SK-N-SH (cell line): ENCODE measurements around the gene COL10A1. TPM values are rescaled to one million over a fixed set of nuclear protein-coding genes. Genes with fewer than 3 reads are reported as not detected.

Source experiments
- CTCF ChIA-PET: fragments of 300-600, 350-600 bp; formaldehyde crosslinking; extraction: SDS; loops from one replicate; lab custom pipeline; 2021; lab: Yijun Ruan, JAX
- POLR2A ChIA-PET: fragments of 350-600 bp; sonication (Branson Sonifier 250); formaldehyde crosslinking; extraction: SDS; loops from one replicate; lab custom pipeline; 2020; ENCODE audit warnings: antibody characterized with exemption, inconsistent platforms; lab: Yijun Ruan, JAX
- DNase-seq: peaks from one replicate; pipeline ENCODE4 v3.0.0; 2012
- H2AFZ ChIP-seq: fragments of 200-600 bp; sonication (generic); 2 replicates; pipeline ENCODE4 v1.8.1; 2016; ENCODE audit warnings: antibody characterized with exemption, mild to moderate bottlenecking, low read depth
- H3F3A ChIP-seq: fragments of 200-600 bp; sonication (generic); replicated peaks from 2 replicates; pipeline ENCODE3; 2016; ENCODE audit warnings: antibody characterized with exemption, mild to moderate bottlenecking; ENCODE audit not compliant: insufficient read depth
- H3K27ac ChIP-seq, 2 experiments: fragments of 200-500 bp in 1 of 2; fragments of 200-600 bp in 1 of 2; sonication (Bioruptor generic) in 1 of 2; sonication (generic), shearing (Covaris generic) in 1 of 2; 2 replicates each; pipeline versions ENCODE4 v1.5.1 to v1.6.1; 2014 to 2016; ENCODE audit warnings: low read depth in 2 of 2, inconsistent platforms in 1 of 2, low read length in 1 of 2, mild to moderate bottlenecking in 1 of 2, mixed read lengths in 1 of 2
- H3K27me3 ChIP-seq: fragments of 200-600 bp; sonication (generic), shearing (Covaris generic); 2 replicates; pipeline ENCODE4 v1.6.1; 2016; ENCODE audit warnings: mixed run types; ENCODE audit not compliant: insufficient read depth
- H3K36me3 ChIP-seq, 2 experiments: fragments of 200-500 bp in 1 of 2; fragments of 200-600 bp in 1 of 2; sonication (Bioruptor generic) in 1 of 2; sonication (generic) in 1 of 2; replicated peaks in 1 of 2; 2 replicates each; pipeline versions ENCODE3 to v1.5.1; 2014 to 2016; ENCODE audit warnings: low read length in 1 of 2, mild to moderate bottlenecking in 1 of 2; ENCODE audit not compliant: insufficient read depth in 2 of 2, control insufficient read depth in 1 of 2
- H3K4me1 ChIP-seq, 2 experiments: fragments of 200-500 bp in 1 of 2; fragments of 200-600 bp in 1 of 2; sonication (Bioruptor generic) in 1 of 2; sonication (generic), shearing (Covaris generic) in 1 of 2; 2 replicates each; pipeline versions ENCODE4 v1.5.1 to v1.6.1; 2014 to 2016; ENCODE audit warnings: low read depth in 1 of 2, low read length in 1 of 2, mixed run types in 1 of 2; ENCODE audit not compliant: insufficient read depth in 2 of 2, control insufficient read depth in 1 of 2
- H3K4me2 ChIP-seq: fragments of 200-600 bp; sonication (generic), shearing (Covaris generic); 2 replicates; pipeline ENCODE4 v1.6.1; 2017; ENCODE audit warnings: mixed run types
- H3K4me3 ChIP-seq, 2 experiments: fragments of 200-500 bp in 1 of 2; fragments of 200-600 bp in 1 of 2; sonication (Bioruptor generic) in 1 of 2; sonication (generic), shearing (Covaris generic) in 1 of 2; 2 replicates each; pipeline versions ENCODE4 v1.5.1 to v1.8.1; 2014 to 2016; ENCODE audit warnings: low read depth in 2 of 2, inconsistent platforms in 1 of 2, low read length in 1 of 2, mild to moderate bottlenecking in 1 of 2, mixed read lengths in 1 of 2, moderate library complexity in 1 of 2
- H3K79me2 ChIP-seq: fragments of 200-600 bp; sonication (generic); 2 replicates; pipeline ENCODE4 v1.8.1; 2017; ENCODE audit warnings: mild to moderate bottlenecking; ENCODE audit not compliant: insufficient read depth
- H3K9ac ChIP-seq: fragments of 200-600 bp; sonication (generic); 2 replicates; pipeline ENCODE4 v1.6.1; 2017; ENCODE audit warnings: mixed run types
- H3K9me2 ChIP-seq: fragments of 200-600 bp; sonication (generic); 2 replicates; pipeline ENCODE4 v1.6.1; 2017; ENCODE audit warnings: mixed run types
- H3K9me3 ChIP-seq: fragments of 200-600 bp; sonication (generic); 2 replicates; pipeline ENCODE4 v1.6.1; 2017; ENCODE audit warnings: mixed run types, mild to moderate bottlenecking, moderate library complexity
- H4K20me1 ChIP-seq: fragments of 200-600 bp; sonication (generic); 2 replicates; pipeline ENCODE4 v1.6.1; 2017; ENCODE audit warnings: mild to moderate bottlenecking, mixed run types; ENCODE audit not compliant: insufficient read depth
- EP300 ChIP-seq, 2 experiments: IDR thresholded peaks; 2 replicates each; pipeline versions ENCODE4 v1.4.0 to v1.6.1; 2012; ENCODE audit warnings: borderline replicate concordance in 1 of 2, low read depth in 1 of 2, low read length in 1 of 2
- NRF1 ChIP-seq: IDR thresholded peaks from 2 replicates; pipeline ENCODE4 v1.6.1; 2012; ENCODE audit warnings: low read depth, mild to moderate bottlenecking, low read length
- RAD21 ChIP-seq: IDR thresholded peaks from 2 replicates; pipeline ENCODE4 v1.6.1; 2012; ENCODE audit warnings: mild to moderate bottlenecking, low read length
- RCOR1 ChIP-seq: fragments of 150-350 bp; IDR thresholded peaks from 2 replicates; pipeline ENCODE4 v1.6.1; 2017; ENCODE audit warnings: antibody characterized with exemption, low read length
- RFX5 ChIP-seq: IDR thresholded peaks from 2 replicates; pipeline ENCODE4 v1.6.1; 2012; ENCODE audit warnings: mild to moderate bottlenecking, improper control_type of control experiment, low read length
- SIN3A ChIP-seq: IDR thresholded peaks from 2 replicates; pipeline ENCODE4 v1.6.1; 2012; ENCODE audit warnings: low read depth, mild to moderate bottlenecking, low read length, moderate library complexity, borderline replicate concordance
- TCF12 ChIP-seq: IDR thresholded peaks from 2 replicates; pipeline ENCODE4 v1.4.0; 2012
- TEAD4 ChIP-seq: IDR thresholded peaks from 2 replicates; pipeline ENCODE4 v1.4.0; 2012; ENCODE audit warnings: mild to moderate bottlenecking, borderline replicate concordance; ENCODE audit not compliant: insufficient read depth
- WGBS: methylation state at CpG from one replicate; pipeline ENCODE4 v1.1.6; 2017; ENCODE audit warnings: low lambda C conversion rate; 5-methylcytosine and 5-hydroxymethylcytosine counted together
- polyA plus RNA-seq, 3 experiments: library from polyadenylated mRNA; depleted of rRNA; stranded (reverse); fragments of >200 nt; gene quantifications; 2 replicates each; pipeline ENCODE4 v1.2.3, GENCODE V29; 2012
- TF ChIP-seq, protein P1 (sequence below): fragments of 150-350 bp; IDR thresholded peaks from 2 replicates; pipeline ENCODE4 v1.6.1; 2016; ENCODE audit warnings: mild to moderate bottlenecking, low read depth, low read length
- TF ChIP-seq, protein P2 (sequence below): IDR thresholded peaks from 2 replicates; pipeline ENCODE4 v1.4.0; 2012; ENCODE audit warnings: low read depth
- TF ChIP-seq, protein P3 (sequence below): IDR thresholded peaks from 2 replicates; pipeline ENCODE4; 2012
- TF ChIP-seq, protein P4 (sequence below): IDR thresholded peaks from 2 replicates; pipeline ENCODE4 v1.4.0; 2012; ENCODE audit warnings: low read depth, borderline replicate concordance

COL10A1 gene
- polyA plus RNA-seq, 1 of the 3 experiments (the other 2 are of a cell fraction): 5.1 TPM

DNA sequence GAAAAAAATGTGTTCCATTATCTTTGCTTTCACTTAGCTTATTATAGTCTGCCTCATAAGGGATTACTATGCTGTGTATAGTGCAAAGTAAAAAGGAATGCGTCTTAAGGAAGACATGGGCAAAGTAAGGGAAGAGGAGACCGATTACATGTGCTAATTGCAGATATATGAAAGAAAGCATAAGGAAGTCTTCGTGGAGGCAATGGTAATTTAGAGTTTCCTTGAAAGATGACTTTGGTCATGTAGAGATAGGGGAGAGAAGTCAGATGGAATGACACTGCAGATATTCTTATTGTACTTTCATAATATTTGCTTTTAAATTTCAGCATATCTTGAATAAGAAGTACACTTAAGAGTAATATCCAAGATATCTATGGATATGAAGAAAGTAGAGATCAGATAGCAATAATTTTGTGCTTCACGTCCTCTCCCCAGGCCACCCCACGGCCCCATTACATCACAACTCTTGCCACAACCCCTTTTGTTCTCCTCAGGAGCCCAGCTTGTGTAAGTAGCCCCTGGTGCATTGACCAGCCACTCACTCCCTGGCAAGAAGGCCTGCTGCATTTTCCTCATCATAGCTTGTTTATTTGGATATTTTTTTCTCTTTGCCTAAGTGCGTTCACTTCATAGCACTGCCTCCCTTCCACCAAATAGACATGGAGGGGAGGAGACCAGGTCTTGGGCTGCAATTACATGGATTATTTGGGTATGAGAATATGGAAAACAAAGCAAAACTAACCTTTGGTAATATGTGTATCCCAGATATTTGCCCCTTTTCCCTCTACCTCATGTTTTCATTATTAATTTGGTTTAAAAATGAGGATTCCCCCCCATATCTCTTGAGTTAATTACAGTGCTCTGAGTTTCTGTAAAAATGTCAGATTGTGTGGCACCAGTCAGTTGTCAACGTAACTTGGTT, 30.7 kb upstream of the COL10A1 start:
- no peaks in the 10 kb centered on the region for H3K9me3 ChIP-seq
- H3K4me2 ChIP-seq: no peak overlapping the region
- no peak overlapping the region for H3K27ac ChIP-seq
- H4K20me1 ChIP-seq: no peaks in the 10 kb centered on the region
- H2AFZ ChIP-seq: no peak overlapping the region
- H3K79me2 ChIP-seq: no peaks in the 10 kb centered on the region
- no peak overlapping the region for H3K4me3 ChIP-seq
- WGBS: 80% methylated on average over 7 of the region's 7 CpGs
- ChIA-PET POLR2A (no interaction called here), CTCF (no interaction called here)
- DNase-seq: no peak
- no peaks in the 10 kb centered on the region for H3K27me3 ChIP-seq
- no peaks in the 10 kb centered on the region for H3K9me2 ChIP-seq
- no peaks in the 10 kb centered on the region; a peak in 1 of 4 replicates for H3K4me1 ChIP-seq
- H3K36me3 ChIP-seq: no peaks in the 10 kb centered on the region
- TF ChIP-seq SIN3A (no peak), TEAD4 (no peak), EP300 (IDR thresholded peaks at IDR 0.05; ENCODE audit: borderline replicate concordance in 1 of 2, low read depth in 1 of 2, low read length in 1 of 2) (no peak)
- TF ChIP-seq, protein P1, sequence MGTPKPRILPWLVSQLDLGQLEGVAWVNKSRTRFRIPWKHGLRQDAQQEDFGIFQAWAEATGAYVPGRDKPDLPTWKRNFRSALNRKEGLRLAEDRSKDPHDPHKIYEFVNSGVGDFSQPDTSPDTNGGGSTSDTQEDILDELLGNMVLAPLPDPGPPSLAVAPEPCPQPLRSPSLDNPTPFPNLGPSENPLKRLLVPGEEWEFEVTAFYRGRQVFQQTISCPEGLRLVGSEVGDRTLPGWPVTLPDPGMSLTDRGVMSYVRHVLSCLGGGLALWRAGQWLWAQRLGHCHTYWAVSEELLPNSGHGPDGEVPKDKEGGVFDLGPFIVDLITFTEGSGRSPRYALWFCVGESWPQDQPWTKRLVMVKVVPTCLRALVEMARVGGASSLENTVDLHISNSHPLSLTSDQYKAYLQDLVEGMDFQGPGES: no peak
- TF ChIP-seq, protein P2, sequence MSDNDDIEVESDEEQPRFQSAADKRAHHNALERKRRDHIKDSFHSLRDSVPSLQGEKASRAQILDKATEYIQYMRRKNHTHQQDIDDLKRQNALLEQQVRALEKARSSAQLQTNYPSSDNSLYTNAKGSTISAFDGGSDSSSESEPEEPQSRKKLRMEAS: no peak
- no peak overlapping the region for H3K9ac ChIP-seq
- H3F3A ChIP-seq: no peaks in the 10 kb centered on the region

DNA sequence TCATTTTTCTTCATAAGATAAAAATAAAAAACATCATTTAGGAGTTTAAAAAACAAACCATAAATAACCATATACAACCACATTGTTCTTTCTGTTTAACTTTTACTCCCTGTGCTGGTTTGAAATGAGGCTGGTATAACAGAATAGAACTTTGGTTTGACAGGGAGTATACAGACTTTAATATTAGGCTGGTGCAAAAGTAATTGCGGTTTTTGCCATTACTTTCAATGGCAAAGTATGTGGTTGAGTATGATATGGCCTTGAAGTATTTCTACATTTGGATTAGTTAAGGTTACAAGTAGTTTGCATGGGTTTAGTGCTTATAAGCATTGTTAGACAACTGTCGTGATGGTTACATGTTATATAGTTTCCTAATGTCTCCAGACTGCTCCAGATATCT, 29.0 kb upstream of the COL10A1 start:
- no peak overlapping the region for H3K4me2 ChIP-seq
- no peaks in the 10 kb centered on the region for H3K9me2 ChIP-seq
- DNase-seq: no peak
- H3K27me3 ChIP-seq: no peaks in the 10 kb centered on the region
- H3K9me3 ChIP-seq: no peaks in the 10 kb centered on the region
- H2AFZ ChIP-seq: no peak overlapping the region
- H3F3A ChIP-seq: no peaks in the 10 kb centered on the region
- no peak overlapping the region for H3K27ac ChIP-seq
- H3K4me1 ChIP-seq: no peaks in the 10 kb centered on the region; a peak in 1 of 4 replicates
- WGBS: 91% methylated on average over 2 of the region's 2 CpGs
- H3K9ac ChIP-seq: no peak overlapping the region
- no peaks in the 10 kb centered on the region for H4K20me1 ChIP-seq
- TF ChIP-seq, protein P1: no peak
- ChIA-PET CTCF (no interaction called here), POLR2A (no interaction called here)
- H3K4me3 ChIP-seq: no peak overlapping the region
- H3K79me2 ChIP-seq: no peaks in the 10 kb centered on the region
- no peaks in the 10 kb centered on the region for H3K36me3 ChIP-seq

DNA sequence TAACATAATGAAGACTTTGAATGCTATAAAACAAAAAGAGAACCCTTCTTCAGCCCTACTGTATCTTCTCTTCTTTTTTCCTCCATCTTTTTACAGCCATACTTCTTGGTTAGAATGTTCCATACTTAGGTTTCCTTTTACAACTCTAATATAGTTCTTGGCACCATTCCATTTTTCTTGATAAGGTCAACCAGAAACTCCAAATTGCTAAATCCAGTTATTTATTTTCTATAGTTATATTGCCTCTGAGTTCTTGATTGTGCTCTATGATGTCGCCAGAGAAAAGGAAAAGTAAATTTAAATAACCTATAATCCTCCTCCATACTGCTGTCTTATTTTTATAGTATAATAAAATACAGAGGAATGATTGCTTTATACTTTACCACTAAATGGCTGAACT, 26.7 kb upstream of the COL10A1 start:
- Histone ChIP-seq H3K4me2 (no peak overlapping the region), H3K9ac (no peak overlapping the region), H3K27me3 (no peaks in the 10 kb centered on the region), H3K4me3 (no peak overlapping the region), H3K4me1 (no peaks in the 10 kb centered on the region; a peak in 1 of 4 replicates), H3F3A (no peaks in the 10 kb centered on the region), H3K27ac (no peak overlapping the region), H3K9me3 (no peaks in the 10 kb centered on the region), H2AFZ (no peak overlapping the region), H3K9me2 (no peaks in the 10 kb centered on the region), H4K20me1 (no peaks in the 10 kb centered on the region), H3K79me2 (no peaks in the 10 kb centered on the region), H3K36me3 (no peaks in the 10 kb centered on the region)
- no peak for DNase-seq
- ChIA-PET CTCF (interaction anchor here (0.9 kb wide), 1 partner anchor 41 kb away, joined by 3 read pairs; no protein-coding TSS in a partner anchor), POLR2A (no interaction called here)
- 63% methylated on average over 1 of the region's 1 CpG for WGBS
- no peak for TF ChIP-seq RCOR1
- TF ChIP-seq RFX5: no peak
- TF ChIP-seq TCF12: no peak
- TF ChIP-seq NRF1: no peak
- TF ChIP-seq RAD21: no peak
- TF ChIP-seq, protein P3, sequence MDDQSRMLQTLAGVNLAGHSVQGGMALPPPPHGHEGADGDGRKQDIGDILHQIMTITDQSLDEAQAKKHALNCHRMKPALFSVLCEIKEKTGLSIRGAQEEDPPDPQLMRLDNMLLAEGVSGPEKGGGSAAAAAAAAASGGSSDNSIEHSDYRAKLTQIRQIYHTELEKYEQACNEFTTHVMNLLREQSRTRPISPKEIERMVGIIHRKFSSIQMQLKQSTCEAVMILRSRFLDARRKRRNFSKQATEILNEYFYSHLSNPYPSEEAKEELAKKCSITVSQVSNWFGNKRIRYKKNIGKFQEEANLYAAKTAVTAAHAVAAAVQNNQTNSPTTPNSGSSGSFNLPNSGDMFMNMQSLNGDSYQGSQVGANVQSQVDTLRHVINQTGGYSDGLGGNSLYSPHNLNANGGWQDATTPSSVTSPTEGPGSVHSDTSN: no peak
- TF ChIP-seq, protein P1: no peak
- TF ChIP-seq, protein P4, sequence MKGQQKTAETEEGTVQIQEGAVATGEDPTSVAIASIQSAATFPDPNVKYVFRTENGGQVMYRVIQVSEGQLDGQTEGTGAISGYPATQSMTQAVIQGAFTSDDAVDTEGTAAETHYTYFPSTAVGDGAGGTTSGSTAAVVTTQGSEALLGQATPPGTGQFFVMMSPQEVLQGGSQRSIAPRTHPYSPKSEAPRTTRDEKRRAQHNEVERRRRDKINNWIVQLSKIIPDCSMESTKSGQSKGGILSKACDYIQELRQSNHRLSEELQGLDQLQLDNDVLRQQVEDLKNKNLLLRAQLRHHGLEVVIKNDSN: no peak
- no peak for TF ChIP-seq TEAD4
